Measurements from ENCODE around the gene CDO1.

CDO1 gene

DNA sequence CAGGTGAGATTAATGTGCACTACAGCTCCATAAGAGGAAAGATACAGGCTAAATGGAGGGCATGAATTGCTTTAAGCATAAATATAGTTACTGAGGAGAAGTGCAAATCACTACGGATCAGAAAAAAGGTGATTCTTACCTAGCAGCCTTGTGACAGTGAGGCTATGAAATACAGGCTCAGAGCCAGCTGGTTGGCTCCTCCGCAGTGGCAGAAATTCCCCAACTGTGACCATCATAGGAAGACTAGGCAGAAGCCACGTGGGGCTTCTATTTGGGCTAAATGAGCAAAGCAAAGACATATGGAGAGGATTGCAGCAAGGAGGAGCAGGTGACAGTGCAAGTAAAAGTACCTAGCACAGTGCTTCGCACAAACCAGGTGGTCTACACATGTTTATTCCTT lies 40.5 kb downstream of the CDO1 start:
- no peak for DNase-seq (ENCODE audit: low read depth)
- H3K4me3 ChIP-seq (ENCODE audit: low read depth, low read length): no peak overlapping the region
- no peak for TF ChIP-seq POLR2A (IDR thresholded peaks at IDR 0.05; ENCODE audit: extremely low read depth, insufficient read length)
- TF ChIP-seq MYC (IDR thresholded peaks at IDR 0.05; ENCODE audit: low read depth, low read length): no peak
- TF ChIP-seq, protein P1, sequence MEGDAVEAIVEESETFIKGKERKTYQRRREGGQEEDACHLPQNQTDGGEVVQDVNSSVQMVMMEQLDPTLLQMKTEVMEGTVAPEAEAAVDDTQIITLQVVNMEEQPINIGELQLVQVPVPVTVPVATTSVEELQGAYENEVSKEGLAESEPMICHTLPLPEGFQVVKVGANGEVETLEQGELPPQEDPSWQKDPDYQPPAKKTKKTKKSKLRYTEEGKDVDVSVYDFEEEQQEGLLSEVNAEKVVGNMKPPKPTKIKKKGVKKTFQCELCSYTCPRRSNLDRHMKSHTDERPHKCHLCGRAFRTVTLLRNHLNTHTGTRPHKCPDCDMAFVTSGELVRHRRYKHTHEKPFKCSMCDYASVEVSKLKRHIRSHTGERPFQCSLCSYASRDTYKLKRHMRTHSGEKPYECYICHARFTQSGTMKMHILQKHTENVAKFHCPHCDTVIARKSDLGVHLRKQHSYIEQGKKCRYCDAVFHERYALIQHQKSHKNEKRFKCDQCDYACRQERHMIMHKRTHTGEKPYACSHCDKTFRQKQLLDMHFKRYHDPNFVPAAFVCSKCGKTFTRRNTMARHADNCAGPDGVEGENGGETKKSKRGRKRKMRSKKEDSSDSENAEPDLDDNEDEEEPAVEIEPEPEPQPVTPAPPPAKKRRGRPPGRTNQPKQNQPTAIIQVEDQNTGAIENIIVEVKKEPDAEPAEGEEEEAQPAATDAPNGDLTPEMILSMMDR (IDR thresholded peaks at IDR 0.05; ENCODE audit: low read depth, low read length): no peak
- TF ChIP-seq, protein P2, sequence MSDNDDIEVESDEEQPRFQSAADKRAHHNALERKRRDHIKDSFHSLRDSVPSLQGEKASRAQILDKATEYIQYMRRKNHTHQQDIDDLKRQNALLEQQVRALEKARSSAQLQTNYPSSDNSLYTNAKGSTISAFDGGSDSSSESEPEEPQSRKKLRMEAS (IDR thresholded peaks at IDR 0.05; ENCODE audit: low read depth, low read length): no peak

GRCh38 chr5:115774684-115775083 lies 41.8 kb downstream of the CDO1 start:
- TF ChIP-seq, protein P1 (IDR thresholded peaks at IDR 0.05; ENCODE audit: low read depth, low read length): no peak
- TF ChIP-seq, protein P2 (IDR thresholded peaks at IDR 0.05; ENCODE audit: low read depth, low read length): no peak
- TF ChIP-seq MYC (IDR thresholded peaks at IDR 0.05; ENCODE audit: low read depth, low read length): no peak
- no peak for TF ChIP-seq POLR2A (IDR thresholded peaks at IDR 0.05; ENCODE audit: extremely low read depth, insufficient read length)
- no peak overlapping the region for H3K4me3 ChIP-seq (ENCODE audit: low read depth, low read length)
- no peak for DNase-seq (ENCODE audit: low read depth)

DNA sequence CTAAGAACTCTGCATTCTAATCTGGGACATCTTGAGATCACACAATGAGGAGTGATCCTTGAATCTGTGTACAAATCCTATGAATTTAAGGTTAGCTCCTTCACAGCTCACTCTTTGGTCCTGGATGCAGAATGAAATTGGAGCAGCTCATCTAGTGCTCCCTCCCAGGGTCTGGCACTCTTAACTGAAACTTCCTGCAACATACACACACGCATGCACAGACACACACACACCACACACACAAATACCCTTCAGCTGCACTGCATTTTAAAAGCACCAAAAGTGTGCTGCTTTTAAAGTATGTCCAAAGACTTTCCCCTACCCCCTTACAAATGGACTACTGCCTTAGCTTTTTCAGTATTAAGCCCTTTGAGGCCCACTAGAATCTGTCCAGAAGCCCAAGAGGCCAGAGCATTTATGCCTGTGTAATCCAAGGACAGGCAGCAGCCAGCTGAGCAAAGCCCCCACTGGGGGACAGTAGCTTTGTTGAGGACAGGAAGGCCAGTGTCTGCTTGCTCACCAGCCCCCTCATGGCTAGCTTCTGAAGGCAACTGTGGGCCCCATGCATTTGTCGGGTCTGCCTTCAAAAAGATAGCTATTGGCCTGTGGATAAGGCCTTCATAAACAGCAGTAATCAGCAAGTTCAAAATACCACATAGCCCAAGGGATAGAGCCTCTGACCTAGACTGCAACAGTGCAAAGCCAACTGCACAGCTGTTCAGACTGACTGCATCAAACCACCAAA lies 43.6 kb downstream of the CDO1 start:
- no peak overlapping the region for H3K4me3 ChIP-seq (ENCODE audit: low read depth, low read length)
- no peak for DNase-seq (ENCODE audit: low read depth)
- TF ChIP-seq, protein P1 (IDR thresholded peaks at IDR 0.05; ENCODE audit: low read depth, low read length): no peak
- no peak for TF ChIP-seq MYC (IDR thresholded peaks at IDR 0.05; ENCODE audit: low read depth, low read length)
- no peak for TF ChIP-seq POLR2A (IDR thresholded peaks at IDR 0.05; ENCODE audit: extremely low read depth, insufficient read length)
- TF ChIP-seq, protein P2 (IDR thresholded peaks at IDR 0.05; ENCODE audit: low read depth, low read length): no peak

DNA sequence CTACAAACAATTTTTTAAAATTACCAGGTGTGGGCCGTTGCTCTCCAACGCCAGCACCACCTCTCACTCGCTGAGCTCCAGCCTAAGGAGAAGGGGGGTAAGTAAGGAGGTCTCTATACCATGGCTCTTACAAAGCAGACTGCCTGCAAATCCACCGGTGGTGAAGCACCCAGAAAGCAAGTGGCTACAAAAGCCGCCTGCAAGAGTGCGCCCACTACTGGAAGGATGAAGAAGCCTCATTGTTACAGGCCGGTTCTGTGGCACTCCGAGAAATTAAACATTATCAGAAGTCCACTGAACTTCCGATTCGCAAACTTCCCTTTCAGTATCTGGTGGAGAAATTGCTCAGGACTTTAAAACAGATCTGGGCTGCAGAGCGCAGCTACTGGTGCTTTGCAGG lies 46.0 kb downstream of the CDO1 start:
- H3K4me3 ChIP-seq (ENCODE audit: low read depth, low read length): no peak overlapping the region
- DNase-seq (ENCODE audit: low read depth): peak; percentile 15
- TF ChIP-seq MYC (IDR thresholded peaks at IDR 0.05; ENCODE audit: low read depth, low read length): no peak
- TF ChIP-seq, protein P1 (IDR thresholded peaks at IDR 0.05; ENCODE audit: low read depth, low read length): peak; percentile 40

DNA sequence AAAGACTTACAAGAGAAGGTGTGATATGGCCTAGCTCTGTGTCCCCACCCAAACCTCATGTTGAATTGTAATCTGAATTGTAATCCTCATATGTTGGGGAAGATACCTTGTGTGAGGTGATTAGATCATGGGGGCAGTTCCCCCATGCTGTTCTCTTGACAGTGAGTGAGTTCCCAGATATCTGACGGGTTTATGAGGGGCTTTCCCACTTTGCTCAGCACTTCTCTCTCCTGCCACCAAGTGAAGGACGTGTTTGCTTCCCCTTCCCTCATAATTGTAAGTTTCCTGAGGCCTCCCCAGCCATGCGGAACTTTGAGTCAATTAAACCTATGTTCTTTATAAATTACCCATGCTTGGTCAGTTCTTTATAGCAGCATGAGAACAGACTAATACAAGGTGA lies 49.0 kb downstream of the CDO1 start:
- H3K4me3 ChIP-seq (ENCODE audit: low read depth, low read length): no peak overlapping the region
- TF ChIP-seq, protein P1 (IDR thresholded peaks at IDR 0.05; ENCODE audit: low read depth, low read length): no peak
- TF ChIP-seq MYC (IDR thresholded peaks at IDR 0.05; ENCODE audit: low read depth, low read length): no peak
- no peak for TF ChIP-seq POLR2A (IDR thresholded peaks at IDR 0.05; ENCODE audit: extremely low read depth, insufficient read length)
- TF ChIP-seq, protein P2 (IDR thresholded peaks at IDR 0.05; ENCODE audit: low read depth, low read length): no peak
- no peak for DNase-seq (ENCODE audit: low read depth)
